HAP-1 (cell line): ENCODE data around the gene MT1H.

Experiments
- DNase-seq, 2 experiments: peaks; one replicate each; pipeline ENCODE4 v3.0.0-alpha.2; 2016 to 2020; ENCODE audit warnings: low spot score in 2 of 2
- H3K27me3 ChIP-seq: fragments of 250-450 bp; sonication (Bioruptor Pico); 2 replicates; pipeline ENCODE4 v1.5.1; 2020; ENCODE audit warnings: low read depth, mild to moderate bottlenecking, moderate library complexity
- H3K36me3 ChIP-seq: fragments of 250-450 bp; sonication (Bioruptor Pico); replicated peaks from 2 replicates; pipeline ENCODE4 v1.5.1; 2020; ENCODE audit warnings: mild to moderate bottlenecking
- H3K4me1 ChIP-seq: fragments of 250-450 bp; sonication (Bioruptor Pico); 2 replicates; pipeline ENCODE4 v1.5.1; 2020; ENCODE audit warnings: mild to moderate bottlenecking
- H3K4me3 ChIP-seq: fragments of 250-450 bp; sonication (Bioruptor Pico); 2 replicates; pipeline ENCODE4 v1.5.1; 2020; ENCODE audit warnings: mild to moderate bottlenecking, moderate library complexity
- H3K9me3 ChIP-seq: fragments of 250-450 bp; sonication (Bioruptor Pico); 2 replicates; pipeline ENCODE4 v1.5.1; 2020; ENCODE audit warnings: mild to moderate bottlenecking, moderate library complexity
- in situ Hi-C: fragments of 300-500 bp; cut with MboI; formaldehyde crosslinking; loops from 3 replicates; pipeline ENCODE4 v1.14.3; 2020; ENCODE audit warnings: low sequenced_read_pairs, inconsistent platforms, mixed read lengths

MT1H gene

GRCh38 chr16:56679818-56680217 lies 10.2 kb downstream of the MT1H start:
- Histone ChIP-seq H3K36me3 (no peaks in the 10 kb centered on the region; the same call in 1 of the 2 replicates), H3K9me3 (no peaks in the 10 kb centered on the region), H3K4me1 (peaks cover 4% of the 10 kb centered on the region), H3K27me3 (no peaks in the 10 kb centered on the region), H3K4me3 (no peak overlapping the region)
- no peak for DNase-seq
- in situ Hi-C loops, result no loop called here

DNA sequence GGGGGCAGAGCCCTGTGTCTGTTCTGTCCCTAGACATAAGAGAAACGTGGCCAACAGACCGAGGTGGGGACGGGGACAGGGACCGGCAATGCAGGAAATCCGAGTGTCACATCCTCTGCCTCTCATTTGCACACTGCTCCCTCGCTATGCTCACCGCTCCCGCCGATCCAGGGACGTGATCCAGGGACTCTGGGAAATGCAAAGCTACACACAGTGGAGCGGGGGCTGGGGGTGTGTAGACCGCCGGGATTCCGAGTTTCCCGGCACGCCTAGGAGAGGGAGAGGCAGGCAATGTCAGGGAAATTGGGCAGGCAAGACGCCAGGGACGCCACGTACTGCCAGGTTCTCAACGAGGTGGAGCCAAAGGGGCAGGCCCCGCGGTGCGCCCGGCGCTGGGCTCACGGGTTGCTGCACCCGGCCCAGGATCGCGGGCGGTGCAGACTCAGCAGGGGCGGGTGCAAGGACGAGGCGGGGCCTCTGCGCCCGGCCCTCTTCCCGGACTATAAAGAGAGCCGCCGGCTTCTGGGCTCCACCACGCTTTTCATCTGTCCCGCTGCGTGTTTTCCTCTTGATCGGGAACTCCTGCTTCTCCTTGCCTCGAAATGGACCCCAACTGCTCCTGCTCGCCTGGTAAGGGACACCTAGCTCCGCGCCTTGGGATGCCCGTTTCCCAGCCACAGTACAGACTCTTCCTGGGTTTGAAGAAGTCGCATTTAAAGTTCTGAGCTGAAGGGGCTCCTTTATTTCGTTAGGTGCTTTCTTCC lies 12.5 kb downstream of the MT1H start, which contains the start of gene MT1X:
TSS of gene MT1X (plus strand) at position 532 of the 764 bp plus-strand sequence. CDS start at position 603, 71 bp downstream.
- in situ Hi-C loops, result no loop called here
- Histone ChIP-seq H3K27me3 (no peaks in the 10 kb centered on the region), H3K4me3 (peak within 1 kb of the TSS; percentile 46), H3K9me3 (no peaks in the 10 kb centered on the region), H3K4me1 (peaks cover 4% of the 10 kb centered on the region; the same call in 1 of the 2 replicates), H3K36me3 (no peaks in the 10 kb centered on the region; the same call in 1 of the 2 replicates)
- DNase-seq, result peak; percentile 88 to 94

DNA sequence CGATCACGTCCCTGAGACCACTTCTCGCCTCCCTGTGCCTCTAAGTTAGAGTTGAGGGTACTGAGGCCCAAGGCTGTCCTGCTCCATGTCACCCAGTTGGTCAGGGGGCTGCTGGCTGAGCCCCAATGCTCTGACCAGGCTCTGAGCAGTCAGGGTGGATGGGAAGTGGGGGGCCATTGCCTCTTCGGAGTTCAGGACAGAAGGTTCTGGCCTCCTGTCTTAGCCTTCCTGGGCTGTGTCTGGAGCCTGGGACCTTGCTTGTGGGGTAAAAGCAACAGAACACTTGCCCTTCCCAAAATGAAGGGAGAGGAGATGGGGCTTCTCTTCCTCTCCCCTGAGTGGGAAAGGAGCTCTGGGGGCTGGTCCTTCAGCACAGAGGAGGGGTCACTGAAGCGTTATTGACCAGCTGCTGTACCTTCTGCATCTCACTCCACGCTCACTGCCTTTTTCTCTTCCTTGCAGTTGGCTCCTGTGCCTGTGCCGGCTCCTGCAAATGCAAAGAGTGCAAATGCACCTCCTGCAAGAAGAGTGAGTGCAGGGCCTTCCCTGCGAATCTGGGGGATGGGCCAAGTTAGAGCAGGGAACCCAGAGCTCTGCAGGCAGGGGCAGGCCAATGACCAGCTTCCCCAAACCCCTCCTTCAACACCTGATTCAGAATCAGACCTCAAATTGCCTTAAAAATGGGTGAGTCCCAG lies 13.2 kb downstream of the MT1H start:
- in situ Hi-C loops, result no loop called here
- H3K36me3 ChIP-seq, result no peaks in the 10 kb centered on the region; the same call in 1 of the 2 replicates
- peak; percentile 11 to 40 for DNase-seq
- peak overlapping the region; percentile 46 for H3K4me3 ChIP-seq
- peaks cover 4% of the 10 kb centered on the region; the same call in 1 of the 2 replicates for H3K4me1 ChIP-seq
- no peaks in the 10 kb centered on the region for H3K9me3 ChIP-seq
- no peaks in the 10 kb centered on the region for H3K27me3 ChIP-seq

- in situ Hi-C loops, result no loop called here
- Histone ChIP-seq H3K4me3 (peak overlapping the region; percentile 46), H3K27me3 (no peaks in the 10 kb centered on the region), H3K36me3 (no peaks in the 10 kb centered on the region; the same call in 1 of the 2 replicates), H3K9me3 (no peaks in the 10 kb centered on the region), H3K4me1 (peaks cover 4% of the 10 kb centered on the region; the same call in 1 of the 2 replicates)
- no peak for DNase-seq
These were observed 14.0 kb downstream of the MT1H start for GRCh38 chr16:56683424-56684172.

DNA sequence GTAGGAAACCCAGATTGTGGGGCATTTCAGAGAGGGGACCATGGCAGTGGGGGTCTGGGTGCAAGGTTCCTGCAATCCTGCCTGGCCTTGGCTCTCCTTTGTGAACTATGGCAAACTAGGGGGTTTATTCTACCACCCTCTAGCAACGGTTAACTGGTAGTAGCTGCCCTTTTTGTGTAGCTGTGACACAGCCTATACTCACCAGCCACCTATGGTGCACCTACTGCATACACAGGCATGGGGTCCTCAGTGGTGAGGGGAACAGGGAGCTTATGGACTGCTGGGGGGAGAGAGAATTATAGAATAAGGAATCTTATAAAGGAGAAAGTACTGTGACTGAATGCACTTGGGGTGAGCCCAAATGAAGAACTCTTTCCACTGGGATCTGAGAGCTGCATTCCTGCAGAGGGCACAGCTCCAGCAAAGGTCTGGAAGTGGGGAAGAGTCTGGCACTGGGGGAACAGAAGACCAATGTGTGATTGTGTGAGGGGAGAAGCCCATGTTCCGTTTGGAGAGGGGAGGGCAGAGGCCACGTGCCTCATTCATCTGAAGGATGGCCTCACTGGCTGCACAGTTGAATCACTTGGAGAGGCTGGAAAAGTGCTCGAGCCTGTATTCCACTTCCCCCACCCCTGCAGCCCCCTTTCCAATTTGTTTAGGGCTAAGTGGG lies 14.8 kb downstream of the MT1H start:
- H3K4me3 ChIP-seq, result no peak overlapping the region
- no peaks in the 10 kb centered on the region for H3K9me3 ChIP-seq
- no peaks in the 10 kb centered on the region for H3K27me3 ChIP-seq
- no peaks in the 10 kb centered on the region; the same call in 1 of the 2 replicates for H3K36me3 ChIP-seq
- H3K4me1 ChIP-seq, result peaks cover 4% of the 10 kb centered on the region; the same call in 1 of the 2 replicates
- DNase-seq, result no peak
- in situ Hi-C loops, result no loop called here

DNA sequence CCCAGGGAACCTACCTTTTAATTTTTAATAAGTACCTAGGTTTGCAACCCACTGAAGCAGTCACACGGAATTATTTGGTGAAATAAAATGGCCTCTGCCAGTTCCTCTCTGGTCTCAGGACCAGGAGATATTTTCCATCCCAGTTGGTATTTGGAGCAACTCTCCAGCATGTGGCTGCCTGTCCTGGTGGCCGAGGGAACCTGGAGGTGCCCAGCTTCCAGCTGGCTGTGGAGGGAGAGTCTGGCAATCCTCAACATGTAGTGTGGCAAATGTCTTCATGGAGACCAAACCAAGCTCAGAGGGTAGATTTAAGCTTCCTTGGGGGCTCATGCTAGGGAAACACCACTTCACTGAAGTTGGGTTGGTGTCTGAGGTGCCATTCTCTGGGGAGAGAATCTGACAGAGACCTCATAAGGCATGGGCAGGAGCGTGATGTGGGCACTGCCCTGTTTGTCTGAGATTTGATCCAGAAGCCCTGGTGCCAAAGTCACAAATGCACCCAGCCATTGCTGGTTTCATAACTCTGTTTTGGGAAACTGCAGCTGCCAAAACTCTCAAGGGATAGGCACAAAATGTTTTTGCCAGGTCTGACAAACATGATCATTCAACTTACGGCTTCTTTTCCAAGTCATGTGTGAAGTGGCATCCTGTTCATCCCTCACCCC lies 15.4 kb downstream of the MT1H start:
- Histone ChIP-seq H3K9me3 (no peaks in the 10 kb centered on the region), H3K4me3 (no peak overlapping the region), H3K36me3 (no peaks in the 10 kb centered on the region; the same call in 1 of the 2 replicates), H3K4me1 (peaks cover 4% of the 10 kb centered on the region; the same call in 1 of the 2 replicates), H3K27me3 (no peaks in the 10 kb centered on the region)
- in situ Hi-C loops, result no loop called here
- no peak for DNase-seq

- Histone ChIP-seq H3K4me1 (peaks cover 1% of the 10 kb centered on the region), H3K27me3 (no peaks in the 10 kb centered on the region), H3K9me3 (no peaks in the 10 kb centered on the region), H3K36me3 (no peaks in the 10 kb centered on the region; the same call in 1 of the 2 replicates), H3K4me3 (no peak overlapping the region)
- DNase-seq, result no peak
- in situ Hi-C loops, result no loop called here
These were observed 17.1 kb downstream of the MT1H start for GRCh38 chr16:56686758-56687157.

GRCh38 chr16:56688762-56689161 lies 19.1 kb downstream of the MT1H start:
- H3K27me3 ChIP-seq, result no peaks in the 10 kb centered on the region
- H3K4me1 ChIP-seq, result no peaks in the 10 kb centered on the region; the same call in 1 of the 2 replicates
- no peak for DNase-seq
- in situ Hi-C loops, result no loop called here
- no peaks in the 10 kb centered on the region for H3K36me3 ChIP-seq
- H3K9me3 ChIP-seq, result no peaks in the 10 kb centered on the region
- H3K4me3 ChIP-seq, result no peak overlapping the region

- Histone ChIP-seq H3K36me3 (no peaks in the 10 kb centered on the region), H3K4me3 (no peak overlapping the region), H3K27me3 (no peaks in the 10 kb centered on the region), H3K4me1 (no peaks in the 10 kb centered on the region; the same call in 1 of the 2 replicates), H3K9me3 (no peaks in the 10 kb centered on the region)
- in situ Hi-C loops, result no loop called here
- DNase-seq, result no peak
These were observed 19.6 kb downstream of the MT1H start for GRCh38 chr16:56689171-56689570.

- H3K9me3 ChIP-seq, result no peaks in the 10 kb centered on the region
- no peaks in the 10 kb centered on the region for H3K36me3 ChIP-seq
- H3K4me3 ChIP-seq, result no peak overlapping the region
- in situ Hi-C loops, result no loop called here
- DNase-seq, result no peak
- H3K27me3 ChIP-seq, result no peaks in the 10 kb centered on the region
- H3K4me1 ChIP-seq, result no peaks in the 10 kb centered on the region; the same call in 1 of the 2 replicates
These were observed 21.0 kb downstream of the MT1H start for GRCh38 chr16:56690420-56691122.

GRCh38 chr16:56691885-56692284 lies 22.3 kb downstream of the MT1H start:
- Histone ChIP-seq H3K9me3 (no peaks in the 10 kb centered on the region), H3K4me3 (no peak overlapping the region), H3K4me1 (no peaks in the 10 kb centered on the region; the same call in 1 of the 2 replicates), H3K36me3 (no peaks in the 10 kb centered on the region), H3K27me3 (no peaks in the 10 kb centered on the region)
- in situ Hi-C loops, result no loop called here
- peak in 1 of 2 experiments; percentile 48 for DNase-seq

DNA sequence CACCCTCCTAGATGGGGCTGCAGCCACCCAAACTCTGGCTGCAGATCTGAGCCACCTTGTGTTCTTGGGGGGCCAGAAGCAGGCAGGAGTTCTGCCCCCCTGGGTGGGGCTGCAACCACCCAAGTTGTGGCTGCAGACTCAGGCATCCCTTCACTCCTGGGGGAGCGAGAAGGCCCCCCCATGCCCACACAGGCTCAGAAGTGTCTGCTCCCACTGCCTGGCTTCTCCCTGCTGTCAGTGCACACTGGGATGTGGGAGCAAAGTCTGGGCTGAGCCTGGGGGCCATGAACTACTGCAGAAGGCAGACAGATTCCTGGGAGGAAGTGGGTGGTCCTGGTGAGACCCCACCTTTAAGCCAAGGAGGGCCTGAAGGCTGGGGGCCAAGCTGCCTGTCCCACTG lies 25.6 kb downstream of the MT1H start:
- no peaks in the 10 kb centered on the region; the same call in 1 of the 2 replicates for H3K4me1 ChIP-seq
- H3K27me3 ChIP-seq, result no peaks in the 10 kb centered on the region
- no peaks in the 10 kb centered on the region for H3K36me3 ChIP-seq
- H3K9me3 ChIP-seq, result no peaks in the 10 kb centered on the region
- in situ Hi-C loops, result no loop called here
- DNase-seq, result no peak
- H3K4me3 ChIP-seq, result no peak overlapping the region
